ENCODE results near the gene ABHD12.

Gene ABHD12

DNA sequence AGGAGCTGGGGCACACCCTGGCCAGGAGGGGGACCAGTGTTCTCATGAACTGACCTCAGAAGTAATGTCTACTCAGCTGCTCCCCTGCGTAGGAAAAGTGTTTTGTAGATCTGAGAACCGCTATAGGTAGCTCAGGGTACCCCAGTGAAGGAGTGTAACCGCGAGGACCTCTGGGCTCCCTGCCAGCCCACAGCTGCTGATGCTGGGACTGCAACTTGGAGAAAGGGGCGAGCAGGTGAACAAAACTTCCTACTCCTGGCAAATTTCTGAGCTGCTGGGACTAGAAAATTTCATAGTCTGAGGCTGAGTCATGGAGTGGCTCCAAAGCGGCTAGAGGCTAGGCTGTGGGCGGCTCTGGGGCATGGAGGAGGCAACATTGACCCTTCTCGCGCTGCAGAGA lies 90.8 kb downstream of the ABHD12 start:
- Histone ChIP-seq H3K9ac (ENCODE audit: low read depth, low read length, poor library complexity) (no peak overlapping the region), H2BK15ac (ENCODE audit: low read length) (no peak overlapping the region), H2BK120ac (ENCODE audit: low read depth, low read length) (no peak overlapping the region), H3K4me1 (ENCODE audit: control insufficient read depth in 2 of 2, insufficient read depth in 1 of 2, low read depth in 1 of 2, low read length in 2 of 2) (no peaks in the 10 kb centered on the region), H3K79me1 (ENCODE audit: low read depth, low read length) (peaks cover 3% of the 10 kb centered on the region), H4K91ac (ENCODE audit: low read depth, low read length, poor library complexity) (no peak overlapping the region), H3K27me3 (ENCODE audit: control insufficient read depth in 3 of 3, insufficient read depth in 3 of 3, low read depth in 1 of 3, low read length in 3 of 3) (no peaks in the 10 kb centered on the region), H3K36me3 (replicated peaks in 1 of 2; ENCODE audit: control insufficient read depth in 2 of 2, insufficient read depth in 2 of 2, low read length in 2 of 2) (peaks cover 36 to 85% of the 10 kb centered on the region in 2 donors), H2AK5ac (ENCODE audit: low read depth, low read length) (peak overlapping the region; percentile 61), H3K14ac (ENCODE audit: low read length) (no peak overlapping the region), H3K18ac (ENCODE audit: low read length) (no peak overlapping the region), H2AFZ (ENCODE audit: low read length) (no peak overlapping the region), H3K4ac (ENCODE audit: low read length) (no peak overlapping the region), H3K9me3 (replicated peaks in 1 of 2; ENCODE audit: control insufficient read depth in 2 of 2, insufficient read depth in 1 of 2, low read depth in 1 of 2, low read length in 2 of 2) (peaks cover 0 to 2% of the 10 kb centered on the region in 2 donors), H4K8ac (ENCODE audit: low read depth, low read length) (no peak overlapping the region), H2BK12ac (ENCODE audit: low read length) (no peak overlapping the region), H3K4me3 (ENCODE audit: low read length in 2 of 2) (no peak overlapping the region), H3K4me2 (ENCODE audit: insufficient read depth, low read length, poor library complexity, severe bottlenecking) (no peak overlapping the region), H3K23ac (ENCODE audit: low read depth, low read length, poor library complexity) (no peak overlapping the region), H3K27ac (replicated peaks; ENCODE audit: low read length) (no peak overlapping the region), H2BK5ac (ENCODE audit: low read length) (no peak overlapping the region)
- WGBS, 2 donors (ENCODE audit: extremely low coverage in 2 of 2, insufficient read length in 2 of 2, insufficient replicate concordance in 1 of 2), result no CpG with 5 or more reads among the region's 9 CpGs
- DNase-seq (ENCODE audit: low spot score), result no peak

DNA sequence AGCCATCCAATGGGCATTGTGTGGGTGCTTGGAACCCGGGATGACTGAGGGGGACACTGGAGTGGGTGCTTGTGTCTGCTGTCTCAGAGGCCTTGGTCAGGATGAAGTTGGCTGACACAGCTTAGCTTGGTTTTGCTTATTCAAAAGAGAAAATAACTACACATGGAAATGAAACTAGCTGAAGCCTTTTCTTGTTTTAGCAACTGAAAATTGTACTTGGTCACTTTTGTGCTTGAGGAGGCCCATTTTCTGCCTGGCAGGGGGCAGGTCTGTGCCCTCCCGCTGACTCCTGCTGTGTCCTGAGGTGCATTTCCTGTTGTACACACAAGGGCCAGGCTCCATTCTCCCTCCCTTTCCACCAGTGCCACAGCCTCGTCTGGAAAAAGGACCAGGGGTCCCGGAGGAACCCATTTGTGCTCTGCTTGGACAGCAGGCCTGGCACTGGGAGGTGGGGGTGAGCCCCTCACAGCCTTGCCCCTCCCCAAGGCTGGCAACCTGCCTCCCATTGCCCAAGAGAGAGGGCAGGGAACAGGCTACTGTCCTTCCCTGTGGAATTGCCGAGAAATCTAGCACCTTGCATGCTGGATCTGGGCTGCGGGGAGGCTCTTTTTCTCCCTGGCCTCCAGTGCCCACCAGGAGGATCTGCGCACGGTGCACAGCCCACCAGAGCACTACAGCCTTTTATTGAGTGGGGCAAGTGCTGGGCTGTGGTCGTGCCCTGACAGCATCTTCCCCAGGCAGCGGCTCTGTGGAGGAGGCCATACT lies 93.3 kb downstream of the ABHD12 start:
- DNase-seq (ENCODE audit: low spot score), result no peak
- no peak overlapping the region for H2BK5ac ChIP-seq (ENCODE audit: low read length)
- H3K27ac ChIP-seq (replicated peaks; ENCODE audit: low read length), result no peak overlapping the region
- H3K27me3 ChIP-seq (ENCODE audit: control insufficient read depth in 3 of 3, insufficient read depth in 3 of 3, low read depth in 1 of 3, low read length in 3 of 3), result no peaks in the 10 kb centered on the region
- no peak overlapping the region for H3K4me2 ChIP-seq (ENCODE audit: insufficient read depth, low read length, poor library complexity, severe bottlenecking)
- no peak overlapping the region for H3K18ac ChIP-seq (ENCODE audit: low read length)
- peaks cover 3% of the 10 kb centered on the region for H3K79me1 ChIP-seq (ENCODE audit: low read depth, low read length)
- no peak overlapping the region for H3K4me3 ChIP-seq (ENCODE audit: low read length in 2 of 2)
- WGBS, 2 donors (ENCODE audit: extremely low coverage in 2 of 2, insufficient read length in 2 of 2, insufficient replicate concordance in 1 of 2), result no CpG with 5 or more reads among the region's 10 CpGs
- peak overlapping the region; percentile 45 for H3K4ac ChIP-seq (ENCODE audit: low read length)
- H2BK15ac ChIP-seq (ENCODE audit: low read length), result no peak overlapping the region
- no peak overlapping the region for H2AK5ac ChIP-seq (ENCODE audit: low read depth, low read length)
- no peak overlapping the region for H2AFZ ChIP-seq (ENCODE audit: low read length)
- no peak overlapping the region for H4K8ac ChIP-seq (ENCODE audit: low read depth, low read length)
- no peak overlapping the region for H3K23ac ChIP-seq (ENCODE audit: low read depth, low read length, poor library complexity)
- H3K9ac ChIP-seq (ENCODE audit: low read depth, low read length, poor library complexity), result peak overlapping the region; percentile 74
- no peak overlapping the region for H2BK120ac ChIP-seq (ENCODE audit: low read depth, low read length)
- no peak overlapping the region for H2BK12ac ChIP-seq (ENCODE audit: low read length)
- no peaks in the 10 kb centered on the region for H3K4me1 ChIP-seq (ENCODE audit: control insufficient read depth in 2 of 2, insufficient read depth in 1 of 2, low read depth in 1 of 2, low read length in 2 of 2)
- no peak overlapping the region for H4K91ac ChIP-seq (ENCODE audit: low read depth, low read length, poor library complexity)
- peaks cover 0 to 2% of the 10 kb centered on the region in 2 donors for H3K9me3 ChIP-seq (replicated peaks in 1 of 2; ENCODE audit: control insufficient read depth in 2 of 2, insufficient read depth in 1 of 2, low read depth in 1 of 2, low read length in 2 of 2)
- H3K36me3 ChIP-seq (replicated peaks in 1 of 2; ENCODE audit: control insufficient read depth in 2 of 2, insufficient read depth in 2 of 2, low read length in 2 of 2), result peaks cover 30 to 84% of the 10 kb centered on the region in 2 donors
- H3K14ac ChIP-seq (ENCODE audit: low read length), result no peak overlapping the region

- Histone ChIP-seq H3K27ac (replicated peaks; ENCODE audit: low read length) (no peak overlapping the region), H2AFZ (ENCODE audit: low read length) (no peak overlapping the region), H3K4me1 (ENCODE audit: control insufficient read depth in 2 of 2, insufficient read depth in 1 of 2, low read depth in 1 of 2, low read length in 2 of 2) (no peaks in the 10 kb centered on the region), H4K91ac (ENCODE audit: low read depth, low read length, poor library complexity) (no peak overlapping the region), H3K4me3 (ENCODE audit: low read length in 2 of 2) (no peak overlapping the region), H3K79me1 (ENCODE audit: low read depth, low read length) (peaks cover 3% of the 10 kb centered on the region), H3K23ac (ENCODE audit: low read depth, low read length, poor library complexity) (peak overlapping the region; percentile 73), H2BK5ac (ENCODE audit: low read length) (no peak overlapping the region), H3K9ac (ENCODE audit: low read depth, low read length, poor library complexity) (no peak overlapping the region), H3K9me3 (replicated peaks in 1 of 2; ENCODE audit: control insufficient read depth in 2 of 2, insufficient read depth in 1 of 2, low read depth in 1 of 2, low read length in 2 of 2) (peaks cover 0 to 2% of the 10 kb centered on the region in 2 donors), H2BK12ac (ENCODE audit: low read length) (no peak overlapping the region), H2BK120ac (ENCODE audit: low read depth, low read length) (no peak overlapping the region), H3K4ac (ENCODE audit: low read length) (no peak overlapping the region), H3K27me3 (ENCODE audit: control insufficient read depth in 3 of 3, insufficient read depth in 3 of 3, low read depth in 1 of 3, low read length in 3 of 3) (no peaks in the 10 kb centered on the region), H3K14ac (ENCODE audit: low read length) (no peak overlapping the region), H2AK5ac (ENCODE audit: low read depth, low read length) (no peak overlapping the region), H3K4me2 (ENCODE audit: insufficient read depth, low read length, poor library complexity, severe bottlenecking) (no peak overlapping the region), H2BK15ac (ENCODE audit: low read length) (no peak overlapping the region), H3K18ac (ENCODE audit: low read length) (no peak overlapping the region), H4K8ac (ENCODE audit: low read depth, low read length) (peak overlapping the region; percentile 57), H3K36me3 (replicated peaks in 1 of 2; ENCODE audit: control insufficient read depth in 2 of 2, insufficient read depth in 2 of 2, low read length in 2 of 2) (peaks cover 28 to 82% of the 10 kb centered on the region in 2 donors)
- no peak for DNase-seq (ENCODE audit: low spot score)
- WGBS, 2 donors (ENCODE audit: extremely low coverage in 2 of 2, insufficient read length in 2 of 2, insufficient replicate concordance in 1 of 2), result no CpG with 5 or more reads among the region's 24 CpGs
These were observed 94.2 kb downstream of the ABHD12 start for GRCh38 chr20:25296094-25297093.
